Omental fat pad (tissue), 4 donors: ENCODE measurements around the gene LMO4. TPM values are rescaled to one million over a fixed set of nuclear protein-coding genes. Genes with fewer than 3 reads are reported as not detected.

Experiments used
- ATAC-seq: fragments of 150-250 bp; one replicate; pipeline ENCODE4 v1.9.1; 2016; ENCODE audit warnings: mild to moderate bottlenecking, moderate library complexity; ENCODE audit not compliant: low FRiP score
- DNase-seq: peaks from one replicate; pipeline ENCODE4 v3.0.0-alpha.2; 2019; ENCODE audit warnings: low spot score
- CTCF ChIP-seq, 3 donors: fragments of 450-650 bp; IDR thresholded peaks; one replicate each; pipeline ENCODE4 v1.5.1; 2016 to 2017; ENCODE audit warnings: antibody characterized with exemption in 3 of 3, mild to moderate bottlenecking in 3 of 3, moderate library complexity in 2 of 3
- total RNA-seq, 4 donors: library from RNA; depleted of rRNA; stranded (reverse); fragments of >200 nt; gene quantifications; one replicate each; pipeline ENCODE4 v1.1.0, GENCODE V29; 2016

Gene LMO4
- total RNA-seq, 4 donors from 2014 or later = 42.0 to 52.9 (median 49.0) TPM

DNA sequence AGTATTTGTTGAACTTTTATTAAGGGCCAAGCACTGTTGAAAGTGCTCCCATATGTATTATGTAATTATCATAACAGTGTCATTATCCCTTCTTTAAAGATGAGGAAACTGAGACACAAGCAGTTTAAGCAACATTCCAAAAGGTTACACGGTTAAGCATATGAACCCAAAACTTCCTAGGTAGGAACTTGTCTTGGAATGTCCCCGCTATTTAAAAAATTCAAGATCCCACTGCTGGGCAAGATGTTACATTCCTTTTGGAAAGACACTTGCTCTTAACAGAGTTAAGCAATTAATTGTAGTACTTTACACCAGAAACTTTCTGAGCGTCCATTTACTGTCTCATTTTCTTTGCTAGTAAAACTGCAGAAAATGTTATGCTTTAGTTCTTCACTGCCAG, 15.6 kb downstream of the LMO4 start:
- TF ChIP-seq CTCF (IDR thresholded peaks at IDR 0.05) = no peak
- no peak for ATAC-seq

DNA sequence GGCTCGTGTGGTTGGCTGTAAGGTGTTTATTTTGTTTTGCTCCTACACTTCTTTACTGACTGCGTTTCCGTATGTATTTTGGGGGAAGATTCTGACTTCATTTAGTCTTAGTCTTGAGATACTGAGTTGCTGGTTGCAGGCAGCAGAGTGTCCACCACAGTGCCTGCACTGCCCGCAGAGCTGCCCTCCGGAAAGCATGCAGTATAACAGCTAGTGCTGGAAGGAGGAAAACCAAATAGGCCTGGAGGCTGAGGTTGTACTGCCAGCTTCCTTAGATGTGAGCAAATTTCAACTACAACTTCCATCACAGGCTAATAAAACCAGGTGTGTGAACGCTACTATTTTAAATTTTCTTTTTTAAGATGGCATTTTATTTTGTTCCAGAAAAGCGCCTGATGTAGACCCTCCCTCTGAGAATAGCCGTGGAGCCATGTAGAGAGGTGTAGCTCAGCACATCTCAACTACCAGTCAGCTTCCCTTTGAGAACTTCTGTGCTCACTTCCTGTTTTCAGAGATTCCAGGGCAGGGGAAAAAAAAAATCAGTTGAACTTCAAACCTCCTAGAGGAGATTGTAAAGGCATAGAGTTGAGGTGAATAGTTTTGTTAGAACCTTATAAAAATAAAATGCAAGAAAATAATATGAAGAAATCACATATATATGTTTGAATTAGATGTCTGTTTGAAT, 17.6 kb downstream of the LMO4 start:
- DNase-seq (no peak), ATAC-seq (no peak)
- no peak for TF ChIP-seq CTCF (IDR thresholded peaks at IDR 0.05)

More for the DNA sequence above, 15.6 kb downstream of the LMO4 start:
- DNase-seq = no peak

GRCh38 chr1:87348341-87349019, 19.8 kb downstream of the LMO4 start:
- no peak for ATAC-seq
- no peak for TF ChIP-seq CTCF (IDR thresholded peaks at IDR 0.05)
- no peak for DNase-seq

- DNase-seq (no peak), ATAC-seq (no peak)
- no peak for TF ChIP-seq CTCF (IDR thresholded peaks at IDR 0.05)
Measured at GRCh38 chr1:87349036-87349435, 20.4 kb downstream of the LMO4 start.

DNA sequence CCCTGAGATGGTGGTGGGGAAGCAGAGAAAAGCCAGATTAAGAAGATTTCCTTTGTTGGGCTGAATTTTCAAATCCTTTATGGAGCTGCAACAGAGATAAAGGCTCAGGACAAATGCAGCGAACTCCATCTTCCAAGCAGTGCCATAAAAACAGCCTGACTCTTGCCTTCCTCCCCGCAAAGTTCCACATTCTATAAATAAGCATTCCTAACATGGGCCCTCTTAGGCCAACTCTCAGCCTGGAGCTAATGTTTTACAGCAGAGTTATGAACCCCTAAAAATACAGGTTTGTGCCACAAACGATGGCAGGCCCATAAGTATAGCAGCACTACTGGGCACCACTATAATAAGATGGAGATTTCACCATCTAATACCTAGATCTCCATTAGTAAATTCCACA, 27.2 kb downstream of the LMO4 start:
- DNase-seq (no peak), ATAC-seq (no peak)
- no peak for TF ChIP-seq CTCF (IDR thresholded peaks at IDR 0.05)

DNA sequence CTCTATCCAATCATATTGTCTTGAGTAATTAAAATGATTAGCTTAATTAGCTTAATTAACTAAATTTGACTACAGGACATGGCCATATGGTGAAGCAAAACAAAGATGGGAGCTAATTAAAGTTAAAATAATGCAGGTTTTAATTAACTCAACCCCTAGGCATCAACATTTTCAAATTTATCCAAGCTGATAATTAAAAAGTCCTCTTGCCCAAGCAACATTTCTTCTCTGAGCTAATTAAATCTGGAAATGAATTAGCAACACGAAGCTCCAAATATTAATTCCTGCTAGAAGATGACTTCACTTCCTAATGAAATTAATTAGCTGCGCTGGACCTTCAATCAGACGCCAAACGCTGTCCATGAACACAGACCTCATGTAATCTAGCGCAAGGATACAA, 27.9 kb downstream of the LMO4 start:
- ATAC-seq (no peak), DNase-seq (no peak)
- TF ChIP-seq CTCF (IDR thresholded peaks at IDR 0.05) = no peak

DNA sequence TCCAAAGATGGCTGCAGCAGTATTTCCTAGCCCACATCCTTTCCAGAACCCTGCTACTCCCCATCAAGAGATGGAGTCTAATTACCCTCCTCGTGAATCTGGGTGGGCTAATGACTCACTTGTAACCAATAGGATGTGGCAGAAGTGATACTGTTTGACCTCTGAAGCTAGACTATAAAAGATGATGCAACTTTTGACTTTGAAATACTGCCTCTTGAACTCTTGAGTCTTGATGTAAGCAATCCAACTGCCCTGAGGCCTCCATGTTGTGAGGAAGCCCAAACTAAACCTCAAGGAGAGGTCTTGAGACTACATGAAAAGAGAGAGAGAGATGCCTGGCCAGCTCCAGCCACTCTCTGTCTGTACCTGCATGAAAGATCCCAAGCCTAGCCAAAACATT, 29.5 kb downstream of the LMO4 start:
- ATAC-seq (no peak), DNase-seq (no peak)
- no peak for TF ChIP-seq CTCF (IDR thresholded peaks at IDR 0.05)
